NCI-H2081 treated with DMSO at 0.1 percent for 48 hours (cell line): ENCODE data around the gene AFDN.

Experiments used
- DNase-seq: peaks from one replicate; lab custom pipeline; 2025; lab: John Stamatoyannopoulos, UW

AFDN gene

GRCh38 chr6:167812088-167812487, 14.6 kb upstream of the AFDN start:
- no peak for DNase-seq

- DNase-seq = no peak
Observed at GRCh38 chr6:167815296-167815980, 11.3 kb upstream of the AFDN start.

- DNase-seq = no peak
Observed at GRCh38 chr6:167817016-167817415, 9.7 kb upstream of the AFDN start.

GRCh38 chr6:167817729-167818128, 9.0 kb upstream of the AFDN start:
- no peak for DNase-seq

- no peak for DNase-seq
Observed at GRCh38 chr6:167819576-167819975, 7.1 kb upstream of the AFDN start.

GRCh38 chr6:167820681-167821080, 6.0 kb upstream of the AFDN start:
- no peak for DNase-seq

- DNase-seq = no peak
Observed at GRCh38 chr6:167824591-167825331, 1.9 kb upstream of the AFDN start.

- no peak for DNase-seq
Observed at GRCh38 chr6:167825332-167826229, 1.1 kb upstream of the AFDN start.

- DNase-seq = no peak
Observed at GRCh38 chr6:167826230-167826895, 348 bp upstream of the AFDN start.

GRCh38 chr6:167827583-167828324, 1.0 kb downstream of the AFDN start:
- no peak for DNase-seq

GRCh38 chr6:167828325-167828956, 1.7 kb downstream of the AFDN start:
- DNase-seq = no peak

- DNase-seq = no peak
Observed at GRCh38 chr6:167829513-167829912, 2.8 kb downstream of the AFDN start.

GRCh38 chr6:167831281-167831828, 4.6 kb downstream of the AFDN start:
- no peak for DNase-seq

GRCh38 chr6:167832497-167833395, 6.0 kb downstream of the AFDN start:
- DNase-seq = no peak

GRCh38 chr6:167833396-167833763, 6.7 kb downstream of the AFDN start:
- no peak for DNase-seq

GRCh38 chr6:167835260-167835659, 8.5 kb downstream of the AFDN start:
- no peak for DNase-seq

GRCh38 chr6:167836721-167837120, 10.0 kb downstream of the AFDN start:
- DNase-seq = no peak

GRCh38 chr6:167838207-167838748, 11.6 kb downstream of the AFDN start:
- no peak for DNase-seq

- no peak for DNase-seq
Observed at GRCh38 chr6:167839343-167839742, 12.6 kb downstream of the AFDN start.
